ENCODE measurements around the gene ATG9A.
"Not testable (repeated sequence)": the region's sequence is repeated elsewhere in the genome, so short reads cannot be mapped to it uniquely, and the experiment has no call there.

Gene ATG9A

GRCh38 chr2:219205981-219206327 lies 23.5 kb downstream of the ATG9A start:
- DNase-seq (ENCODE audit: low read depth in 2 of 2) = no peak

GRCh38 chr2:219205165-219205538 lies 24.3 kb downstream of the ATG9A start:
- no peak for DNase-seq (ENCODE audit: low read depth in 2 of 2)

GRCh38 chr2:219204425-219205164 lies 24.8 kb downstream of the ATG9A start:
- DNase-seq (ENCODE audit: low read depth in 2 of 2) = no peak

GRCh38 chr2:219201331-219201730 lies 28.1 kb downstream of the ATG9A start:
- DNase-seq (ENCODE audit: low read depth in 2 of 2) = not testable (repeated sequence)

GRCh38 chr2:219200502-219201326 lies 28.7 kb downstream of the ATG9A start:
- not testable (repeated sequence) for DNase-seq (ENCODE audit: low read depth in 2 of 2)

- DNase-seq (ENCODE audit: low read depth in 2 of 2) = no peak
Observed at GRCh38 chr2:219199470-219200211, 29.8 kb downstream of the ATG9A start.

GRCh38 chr2:219198974-219199373 lies 30.5 kb downstream of the ATG9A start:
- DNase-seq (ENCODE audit: low read depth in 2 of 2) = no peak

- DNase-seq (ENCODE audit: low read depth in 2 of 2) = no peak
Observed at GRCh38 chr2:219197388-219197787, 32.0 kb downstream of the ATG9A start.

GRCh38 chr2:219186754-219187456 lies 42.5 kb downstream of the ATG9A start:
- DNase-seq (ENCODE audit: low read depth in 2 of 2) = no peak

GRCh38 chr2:219184121-219184520 lies 45.3 kb downstream of the ATG9A start:
- no peak for DNase-seq (ENCODE audit: low read depth in 2 of 2)

GRCh38 chr2:219183151-219183772 lies 46.2 kb downstream of the ATG9A start:
- no peak for DNase-seq (ENCODE audit: low read depth in 2 of 2)

GRCh38 chr2:219182331-219183150 lies 46.9 kb downstream of the ATG9A start:
- DNase-seq (ENCODE audit: low read depth in 2 of 2) = no peak

GRCh38 chr2:219181531-219181930 lies 47.9 kb downstream of the ATG9A start:
- no peak for DNase-seq (ENCODE audit: low read depth in 2 of 2)

- no peak for DNase-seq (ENCODE audit: low read depth in 2 of 2)
Observed at GRCh38 chr2:219180961-219181360, 48.5 kb downstream of the ATG9A start.

GRCh38 chr2:219179601-219180465 lies 49.6 kb downstream of the ATG9A start:
- no peak for DNase-seq (ENCODE audit: low read depth in 2 of 2)

GRCh38 chr2:219178377-219179175 lies 50.9 kb downstream of the ATG9A start:
- DNase-seq (ENCODE audit: low read depth in 2 of 2) = no peak

- peak; percentile 58 to 59 for DNase-seq (ENCODE audit: low read depth in 2 of 2)
Observed at GRCh38 chr2:219177552-219178376, 51.7 kb downstream of the ATG9A start, which contains the start of gene RETREG2. TSS of gene RETREG2 (plus strand) at chr2:219178275. CDS start at chr2:219178353, 78 bp downstream.
